NCI-H69 (cell line): ENCODE results near the gene ECM1.

Experiments used
- DNase-seq: peaks from one replicate; lab custom pipeline; 2025; lab: John Stamatoyannopoulos, UW

The ECM1 gene

DNA sequence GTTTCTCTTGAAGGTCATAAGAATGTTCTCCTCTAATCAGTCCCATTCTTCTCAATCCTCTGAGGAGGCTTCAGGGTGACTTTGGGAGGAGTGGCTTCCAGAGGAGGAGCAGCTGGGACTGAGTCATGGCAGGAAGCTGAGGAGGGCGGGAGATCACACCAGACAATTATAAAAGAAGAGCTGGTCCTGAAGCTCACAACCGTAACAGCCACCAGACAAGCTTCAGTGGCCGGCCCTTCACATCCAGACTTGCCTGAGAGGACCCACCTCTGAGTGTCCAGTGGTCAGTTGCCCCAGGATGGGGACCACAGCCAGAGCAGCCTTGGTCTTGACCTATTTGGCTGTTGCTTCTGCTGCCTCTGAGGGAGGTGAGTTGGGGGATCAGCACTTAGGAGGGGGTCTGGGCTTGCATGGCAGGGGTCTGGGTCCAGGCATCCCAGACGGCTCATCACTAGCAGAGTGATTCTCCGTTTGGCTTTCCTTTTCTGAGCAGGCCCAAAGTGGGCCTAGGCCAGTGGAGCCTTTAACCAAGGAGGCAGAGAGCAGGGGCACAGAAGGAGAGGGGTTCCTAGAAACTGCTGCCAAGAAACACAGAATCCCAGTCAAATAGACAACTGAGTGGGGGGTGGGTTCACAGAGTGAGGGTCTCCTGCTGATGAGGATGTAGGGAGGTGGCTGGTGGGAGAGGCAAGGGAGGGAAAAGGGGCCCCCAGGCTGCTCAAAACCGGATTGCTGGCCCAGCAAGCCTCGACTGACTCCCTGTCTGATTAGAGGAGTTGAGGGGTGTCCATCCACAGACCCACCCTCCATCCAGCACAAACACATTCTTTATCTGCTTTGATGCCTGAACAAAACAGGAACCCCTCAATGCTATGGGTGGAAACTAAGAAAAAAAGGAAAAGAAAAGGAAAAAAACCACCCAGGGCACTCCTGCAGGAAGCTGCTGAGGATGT, at the start of gene ECM1:
ECM1 (plus strand) TSS at position 198 of the 953 bp plus-strand sequence; CDS start at position 299, 101 bp downstream.
- peak; percentile 83 for DNase-seq

DNA sequence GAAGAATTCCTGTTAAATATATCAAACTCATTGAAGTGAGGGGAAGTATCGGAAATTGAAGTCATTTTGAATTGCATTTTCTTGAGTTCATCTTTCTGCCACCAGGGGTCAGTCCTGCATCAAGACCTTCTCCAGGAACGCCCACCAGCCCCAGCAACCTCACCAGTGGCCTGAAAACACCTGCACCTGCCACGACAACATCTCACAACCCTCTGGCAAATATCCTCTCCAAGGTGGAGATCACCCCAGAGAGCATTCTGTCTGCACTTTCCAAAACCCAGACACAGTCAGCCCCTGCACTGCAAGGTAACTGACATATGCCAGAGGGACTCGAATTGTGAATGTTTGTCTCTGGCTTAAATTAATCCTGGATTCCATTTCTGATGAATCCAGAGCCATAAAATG, 43.5 kb upstream of the ECM1 start:
- DNase-seq, result peak; percentile 76

DNA sequence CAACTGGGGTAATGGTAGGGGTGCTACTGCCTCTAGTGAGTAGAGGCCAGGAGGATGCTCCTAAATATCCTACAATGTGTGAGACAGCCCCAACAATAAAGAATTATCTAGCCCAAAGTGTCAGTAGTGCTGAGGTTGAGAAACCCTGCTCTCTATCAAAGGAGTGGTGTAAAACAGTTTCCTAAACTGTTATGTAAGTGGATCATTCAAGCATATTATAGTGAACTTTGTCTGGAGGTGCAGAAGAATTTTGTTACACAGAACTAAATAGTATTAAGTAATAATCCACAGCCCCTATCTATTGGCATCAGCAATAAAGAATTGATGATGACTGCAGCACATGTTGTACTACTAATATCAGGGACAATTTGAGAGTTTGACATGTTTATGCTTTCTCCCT, 40.9 kb upstream of the ECM1 start:
- DNase-seq, result no peak

DNA sequence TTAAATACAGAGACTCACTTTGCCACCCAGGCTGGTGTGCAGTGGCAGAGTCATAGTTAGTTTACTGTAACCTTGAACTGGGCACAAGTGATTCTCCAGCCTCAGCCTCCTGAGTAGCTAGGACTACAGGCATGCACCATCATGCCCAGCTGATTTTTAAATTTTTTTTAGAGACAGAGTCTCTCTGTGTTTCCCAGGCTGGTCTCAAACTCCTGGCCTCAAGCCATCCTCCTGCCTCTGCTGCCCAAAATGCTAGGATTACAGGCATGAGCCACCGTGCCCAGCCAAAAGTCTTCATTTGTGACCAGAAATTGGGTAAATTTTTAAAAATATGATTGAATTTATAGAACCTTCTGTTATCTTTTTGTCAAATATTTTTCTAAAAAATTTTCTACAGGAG, 38.6 kb upstream of the ECM1 start:
- no peak for DNase-seq

DNA sequence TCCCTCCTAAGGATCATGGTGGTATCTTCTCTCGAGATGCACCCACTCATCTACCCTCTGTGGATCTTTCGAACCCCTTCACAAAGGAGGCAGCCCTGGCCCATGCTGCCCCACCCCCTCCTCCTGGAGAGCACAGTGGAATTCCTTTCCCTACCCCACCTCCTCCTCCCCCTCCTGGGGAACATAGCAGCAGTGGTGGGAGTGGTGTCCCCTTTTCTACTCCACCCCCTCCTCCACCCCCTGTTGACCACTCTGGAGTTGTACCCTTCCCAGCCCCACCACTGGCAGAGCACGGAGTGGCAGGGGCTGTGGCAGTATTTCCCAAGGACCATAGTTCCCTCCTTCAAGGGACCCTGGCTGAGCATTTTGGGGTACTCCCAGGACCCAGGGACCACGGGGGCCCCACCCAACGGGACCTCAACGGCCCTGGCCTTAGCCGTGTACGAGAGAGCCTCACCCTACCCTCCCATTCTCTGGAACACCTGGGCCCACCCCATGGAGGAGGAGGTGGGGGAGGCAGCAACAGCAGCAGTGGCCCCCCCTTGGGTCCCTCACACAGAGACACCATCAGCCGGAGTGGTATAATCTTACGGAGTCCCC, 35.2 kb upstream of the ECM1 start:
- DNase-seq, result no peak

DNA sequence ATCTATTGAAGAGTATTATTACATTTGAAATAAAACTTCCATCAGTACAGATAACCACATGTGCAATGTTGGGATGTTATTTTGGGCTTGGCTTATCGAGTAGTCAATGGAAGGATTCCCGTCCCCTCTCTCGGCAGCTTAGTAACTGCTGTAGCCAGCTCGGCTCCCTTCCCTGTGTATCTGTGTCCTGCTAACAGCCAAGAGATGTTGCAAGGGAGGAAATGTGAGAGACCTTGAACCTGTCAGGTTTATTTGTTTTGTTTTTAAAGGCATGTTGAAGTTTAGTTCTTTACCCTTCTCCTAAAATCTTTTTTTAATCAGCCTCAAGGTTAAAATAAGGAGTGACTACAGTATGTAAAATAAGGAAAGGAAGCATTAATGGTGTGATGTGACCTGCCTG, 34.2 kb upstream of the ECM1 start:
- DNase-seq, result no peak

DNA sequence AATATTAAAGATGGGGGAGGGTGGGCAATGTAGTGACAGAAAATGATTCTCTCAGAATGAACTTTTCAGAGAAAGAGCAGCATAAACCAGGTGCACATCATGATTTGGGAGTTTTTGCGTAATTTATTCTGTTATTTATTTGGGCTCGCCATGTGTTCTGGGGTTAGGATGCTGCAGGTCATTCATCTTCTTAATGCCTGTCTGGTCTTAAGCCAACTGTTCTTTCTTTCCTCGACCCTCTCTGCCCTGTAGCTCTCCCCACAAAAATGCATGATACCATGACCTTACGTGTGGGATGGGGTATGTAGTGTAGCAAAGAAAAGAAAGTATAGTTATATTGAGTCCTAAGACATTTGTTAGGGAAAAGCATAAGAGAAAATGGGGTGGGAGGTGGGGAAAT, 33.0 kb upstream of the ECM1 start:
- no peak for DNase-seq

DNA sequence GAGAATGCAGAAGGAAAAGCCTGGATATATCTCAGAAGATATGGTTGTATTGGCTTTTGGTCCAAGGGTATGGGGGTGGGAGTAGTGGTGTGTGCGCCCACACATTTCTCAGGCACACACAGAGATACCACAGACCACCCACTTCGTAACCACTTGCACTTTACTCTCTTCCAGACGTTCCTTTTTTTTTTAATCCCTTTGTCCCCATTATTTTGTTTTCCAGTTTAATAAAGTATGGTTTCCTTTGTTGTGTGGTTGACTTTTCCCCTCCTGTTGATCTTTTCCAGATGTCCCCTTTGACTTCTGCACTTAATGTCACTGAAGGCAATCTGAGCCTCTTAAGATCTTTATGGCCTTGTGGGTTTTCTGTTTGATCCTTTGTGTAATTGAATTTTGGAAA, 31.2 kb upstream of the ECM1 start:
- no peak for DNase-seq

DNA sequence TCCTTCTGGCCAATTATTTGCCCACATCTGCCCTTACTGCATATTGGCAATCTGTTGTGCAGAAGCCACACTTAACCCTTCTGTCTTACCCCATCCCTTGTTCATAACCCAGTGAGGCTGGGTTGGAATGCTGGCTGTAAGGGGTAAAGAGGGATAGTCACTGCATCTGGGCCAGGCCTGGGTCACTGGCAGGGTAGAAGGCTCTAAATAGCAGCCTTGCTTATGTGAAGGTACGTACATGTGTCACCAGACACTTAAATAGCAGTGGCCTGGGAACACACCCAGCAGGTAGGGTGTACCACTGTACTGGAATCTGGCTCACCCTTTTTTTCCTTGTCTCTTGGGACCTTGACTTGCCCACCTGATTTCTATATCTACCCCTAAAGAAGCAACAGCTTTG, 30.6 kb upstream of the ECM1 start:
- peak; percentile 18 for DNase-seq

DNA sequence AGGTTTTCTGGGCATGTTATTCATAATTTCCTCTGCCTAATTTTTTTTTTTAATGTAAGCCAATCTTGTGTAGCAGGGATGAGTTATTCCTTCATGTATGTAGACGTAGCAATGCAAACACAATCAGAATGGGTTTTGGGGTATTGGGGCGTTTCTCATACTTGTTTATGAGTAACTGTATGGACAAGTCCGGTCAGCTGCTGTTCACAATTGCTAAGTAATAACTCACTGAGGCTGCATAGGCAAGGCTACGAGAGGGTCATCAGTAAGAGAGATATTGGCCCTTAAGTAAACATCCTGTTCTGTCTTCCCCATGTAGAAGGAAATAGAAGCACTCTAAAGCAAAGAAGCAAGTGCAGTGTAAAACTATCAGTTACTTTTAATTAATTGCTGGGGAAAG, 30.2 kb upstream of the ECM1 start:
- peak; percentile 34 for DNase-seq

DNA sequence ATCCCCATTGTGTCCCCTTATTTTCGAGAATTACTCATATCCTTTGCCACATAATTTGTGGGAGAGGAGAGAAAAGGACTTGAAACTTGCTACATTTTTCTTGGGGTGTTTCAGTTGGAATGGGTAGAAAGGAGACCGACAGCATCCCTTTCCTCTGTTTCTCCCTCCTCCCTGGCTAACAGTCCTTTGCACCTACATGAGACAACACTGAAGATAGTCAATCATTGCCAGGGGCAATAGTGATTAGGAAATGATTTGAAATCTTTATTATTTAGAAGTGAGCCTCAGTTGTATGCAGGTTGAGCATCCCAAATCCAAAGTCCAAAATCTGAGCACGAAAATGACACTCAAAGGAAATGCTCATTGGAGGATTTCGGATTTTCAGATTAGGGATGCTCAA, 28.5 kb upstream of the ECM1 start:
- no peak for DNase-seq

DNA sequence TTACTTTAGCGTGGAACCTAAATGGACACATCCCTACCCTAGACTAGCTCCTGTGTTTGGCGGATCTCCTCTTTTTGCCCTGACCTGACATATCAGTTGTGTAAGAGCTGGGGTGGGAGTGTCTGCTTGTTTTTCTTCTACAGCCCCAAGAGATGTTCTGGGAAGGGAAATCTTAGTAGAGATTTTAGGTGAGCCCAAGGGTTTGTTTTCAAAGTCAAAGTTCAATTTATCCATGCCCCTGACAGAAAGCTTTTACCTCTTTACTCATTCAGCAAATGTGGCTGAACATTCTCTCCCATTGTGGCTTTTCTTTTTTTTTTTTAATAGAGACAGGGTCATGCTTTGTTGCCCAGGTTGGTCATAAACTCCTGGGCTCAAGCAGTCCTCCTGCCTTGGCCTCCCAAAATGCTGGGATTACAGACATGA, 28.0 kb upstream of the ECM1 start:
- DNase-seq, result no peak

DNA sequence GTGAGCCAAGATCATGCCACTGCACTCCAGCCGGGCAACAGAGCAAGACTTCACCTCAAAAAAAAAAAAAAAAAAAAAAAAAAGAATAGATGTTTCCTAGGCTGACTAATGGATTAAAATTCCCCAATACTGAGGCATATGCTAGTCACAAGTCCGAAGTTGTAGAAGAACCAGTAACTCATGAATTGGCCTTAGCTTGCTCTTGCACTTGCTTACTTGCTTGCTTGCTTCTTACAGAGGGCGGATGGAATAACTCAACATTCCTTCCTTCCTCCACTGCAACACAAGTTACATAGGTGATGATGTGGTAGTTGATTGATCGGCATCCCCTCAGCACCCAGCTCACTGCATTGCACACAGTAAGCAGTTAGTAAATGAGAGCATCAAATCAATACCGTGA, 23.5 kb upstream of the ECM1 start:
- DNase-seq, result no peak

DNA sequence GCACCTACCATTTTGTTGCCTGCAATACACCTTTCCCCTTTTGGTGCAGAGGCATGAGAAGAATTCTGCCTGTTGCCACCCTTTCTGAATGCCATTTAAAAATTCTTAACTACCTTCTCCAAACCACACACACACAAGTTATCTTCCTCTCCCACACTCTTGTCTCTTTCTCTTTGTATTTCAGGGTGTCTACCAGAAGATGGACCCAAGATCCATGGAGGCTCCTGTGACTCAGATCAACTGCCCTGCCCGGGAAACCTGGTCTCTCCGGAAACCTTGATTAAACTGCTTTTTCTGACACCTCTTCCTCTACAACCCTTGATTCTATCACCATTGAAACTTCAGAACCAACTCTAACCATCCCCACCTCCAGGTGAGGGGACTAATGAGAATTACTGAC, 23.0 kb upstream of the ECM1 start:
- peak; percentile 61 for DNase-seq

DNA sequence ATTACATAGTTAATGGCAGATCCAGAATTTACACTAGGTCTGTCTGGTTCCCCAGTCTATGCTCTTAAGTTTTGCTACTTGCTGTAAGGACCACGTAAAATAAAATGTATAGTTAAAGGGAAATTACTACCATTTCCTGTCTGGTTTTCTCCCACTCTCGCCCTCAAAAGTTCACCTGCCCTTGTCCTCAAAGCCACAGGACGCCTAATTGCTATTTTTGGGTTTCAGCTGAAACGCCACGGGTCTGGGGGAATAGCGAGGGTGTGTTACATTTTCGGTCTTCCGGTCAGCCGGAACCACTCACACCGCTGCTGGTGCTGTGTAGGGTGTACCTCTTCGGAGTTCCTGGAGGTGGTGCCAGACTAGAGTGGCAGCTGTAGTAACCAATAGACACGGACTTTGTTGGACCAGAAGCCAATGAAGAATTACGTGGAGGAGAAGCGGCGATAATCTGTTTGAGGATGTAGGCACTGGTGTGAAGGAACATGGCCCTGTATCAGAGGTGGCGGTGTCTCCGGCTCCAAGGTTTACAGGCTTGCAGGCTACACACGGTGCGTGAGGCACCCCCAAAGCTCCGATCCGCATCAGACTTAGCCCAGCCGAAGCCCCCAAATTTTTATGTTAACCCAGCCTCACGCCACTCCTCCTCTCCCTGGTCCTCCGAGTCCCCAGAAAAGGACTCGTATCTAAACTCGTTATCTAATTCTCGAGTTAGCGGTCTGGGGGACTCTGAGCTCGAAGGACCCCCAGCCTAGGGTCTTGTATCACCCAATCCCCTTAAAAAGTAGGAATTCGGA, 20.7 kb upstream of the ECM1 start, which contains the start of gene TARS2:
TARS2 (plus strand) TSS at position 454 of the 797 bp plus-strand sequence; CDS start at position 486, 32 bp downstream.
- peak; percentile 99 for DNase-seq

DNA sequence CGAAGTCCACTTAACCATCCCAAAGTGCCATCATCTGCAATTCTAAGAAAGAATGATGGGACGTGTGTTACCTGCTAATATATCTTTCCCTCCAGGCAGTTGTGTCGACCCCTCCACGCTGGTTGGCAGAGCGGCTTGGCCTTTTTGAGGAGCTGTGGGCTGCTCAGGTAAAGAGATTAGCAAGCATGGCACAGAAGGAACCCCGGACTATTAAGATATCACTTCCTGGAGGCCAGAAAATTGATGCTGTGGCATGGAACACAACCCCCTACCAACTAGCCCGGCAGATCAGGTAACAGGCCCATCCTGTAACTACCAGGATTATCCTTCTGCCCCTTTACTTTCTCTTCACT, 20.2 kb upstream of the ECM1 start:
- peak; percentile 34 for DNase-seq

DNA sequence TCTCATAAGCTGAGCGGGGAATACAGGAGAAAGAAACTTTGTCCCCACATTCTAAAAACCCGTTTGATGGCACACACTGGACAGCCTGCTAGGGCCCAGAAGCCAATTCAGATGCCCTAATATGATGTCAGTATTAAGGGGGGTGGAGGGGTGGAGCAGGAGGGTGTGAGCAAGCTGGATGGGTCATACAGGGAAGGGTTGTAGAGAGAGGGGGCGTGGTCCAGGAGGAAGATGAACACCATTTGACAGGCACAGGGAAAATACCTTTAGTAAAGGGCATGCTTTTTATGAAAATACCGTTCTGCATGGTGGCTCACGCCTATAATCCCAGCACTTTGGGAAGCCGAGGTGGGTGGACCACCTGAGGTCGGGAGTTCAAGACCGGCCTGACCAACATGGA, 14.7 kb upstream of the ECM1 start:
- DNase-seq, result no peak

DNA sequence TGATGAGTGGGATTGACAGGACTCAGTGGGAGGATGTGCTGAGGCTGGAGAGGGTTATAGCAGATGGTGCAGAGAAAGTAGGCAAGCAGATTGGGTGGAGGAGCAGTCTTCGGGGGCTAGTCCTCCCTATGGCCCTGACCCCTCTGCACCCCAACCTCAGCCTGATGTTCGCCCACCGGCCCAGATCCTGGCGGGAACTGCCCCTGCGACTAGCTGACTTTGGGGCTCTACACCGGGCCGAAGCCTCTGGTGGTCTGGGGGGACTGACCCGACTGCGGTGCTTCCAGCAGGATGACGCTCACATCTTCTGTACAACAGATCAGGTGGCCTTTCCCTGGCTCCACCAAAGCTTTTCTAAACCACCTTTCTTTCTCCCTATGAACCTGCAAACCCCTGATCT, 9.6 kb upstream of the ECM1 start:
- DNase-seq, result no peak

DNA sequence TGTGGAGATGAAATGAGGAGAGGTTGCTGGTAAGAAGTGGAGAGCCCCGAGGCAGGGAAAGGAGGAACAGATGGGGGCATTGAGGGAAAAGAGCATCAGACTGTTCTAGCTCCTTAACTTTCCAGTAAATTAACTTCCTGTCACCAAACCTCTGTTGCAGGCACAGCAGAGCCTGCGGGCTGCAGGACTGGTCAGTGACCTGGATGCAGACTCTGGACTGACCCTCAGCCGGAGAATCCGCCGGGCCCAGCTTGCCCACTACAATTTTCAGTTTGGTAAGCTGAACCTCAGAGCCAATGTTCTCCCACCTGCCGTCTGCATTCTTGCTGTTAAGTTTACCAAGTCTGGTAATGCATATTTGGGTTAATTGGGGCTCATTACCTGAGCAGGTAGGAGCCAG, 2.5 kb upstream of the ECM1 start:
- DNase-seq, result peak; percentile 83

DNA sequence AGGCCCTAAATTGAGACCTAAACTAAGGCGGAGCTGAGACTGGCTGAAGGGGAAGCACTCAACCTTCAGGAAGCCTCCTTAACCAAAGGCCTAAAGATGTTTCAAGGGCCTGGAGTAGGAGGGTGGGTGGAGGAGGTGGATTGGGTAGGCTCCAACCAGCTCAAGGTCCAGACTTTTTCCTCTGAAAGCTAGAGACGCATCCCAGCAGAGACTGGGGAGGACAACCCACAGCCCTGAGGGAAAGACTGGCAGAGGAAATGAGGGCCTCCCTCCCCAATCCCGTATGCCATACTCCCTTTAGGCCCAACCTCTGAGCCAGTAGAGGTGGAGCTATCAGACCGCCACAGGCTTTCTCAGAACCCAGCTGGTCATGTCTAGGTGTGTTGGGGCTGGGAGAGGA, 1.1 kb downstream of the ECM1 start:
- no peak for DNase-seq

DNA sequence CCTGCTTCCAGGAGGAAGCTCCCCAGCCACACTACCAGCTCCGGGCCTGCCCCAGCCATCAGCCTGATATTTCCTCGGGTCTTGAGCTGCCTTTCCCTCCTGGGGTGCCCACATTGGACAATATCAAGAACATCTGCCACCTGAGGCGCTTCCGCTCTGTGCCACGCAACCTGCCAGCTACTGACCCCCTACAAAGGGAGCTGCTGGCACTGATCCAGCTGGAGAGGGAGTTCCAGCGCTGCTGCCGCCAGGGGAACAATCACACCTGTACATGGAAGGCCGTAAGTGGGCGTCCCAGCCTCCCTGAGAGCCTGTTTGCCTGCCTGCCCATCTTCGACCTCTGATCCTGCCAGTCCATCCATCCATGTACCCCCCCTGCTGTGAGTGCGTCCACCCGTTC, 3.6 kb downstream of the ECM1 start:
- peak; percentile 99 for DNase-seq

DNA sequence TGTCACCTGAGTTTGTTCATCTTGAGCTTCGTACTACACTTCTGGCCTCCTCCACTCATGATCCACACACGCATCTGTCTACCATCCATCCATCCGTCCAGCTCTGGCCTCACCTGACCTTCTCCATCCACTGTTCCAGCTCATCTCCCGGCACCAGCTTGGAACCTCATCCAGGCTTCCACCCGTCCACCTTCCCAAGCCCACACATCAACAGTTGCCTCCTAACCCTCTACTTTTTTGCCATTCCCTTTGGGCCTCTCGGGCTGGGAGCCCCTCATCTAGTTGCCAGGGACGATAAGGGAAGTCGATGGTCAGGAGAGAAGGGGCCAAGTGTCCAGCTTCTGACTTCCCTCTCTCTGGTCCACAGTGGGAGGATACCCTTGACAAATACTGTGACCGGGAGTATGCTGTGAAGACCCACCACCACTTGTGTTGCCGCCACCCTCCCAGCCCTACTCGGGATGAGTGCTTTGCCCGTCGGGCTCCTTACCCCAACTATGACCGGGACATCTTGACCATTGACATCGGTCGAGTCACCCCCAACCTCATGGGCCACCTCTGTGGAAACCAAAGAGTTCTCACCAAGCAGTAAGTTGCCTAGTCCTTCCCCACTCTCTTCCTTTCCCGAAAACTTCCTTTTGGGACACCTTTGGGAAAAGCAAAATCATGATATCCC, 4.2 kb downstream of the ECM1 start:
- no peak for DNase-seq
